DOHH2 (cell line): ENCODE results near the gene HENMT1.

Source experiments
- CTCF ChIP-seq: fragments of 200-600 bp; sonication (generic); IDR thresholded peaks from one replicate; pipeline ENCODE4 v1.5.1; 2014; ENCODE audit warnings: antibody characterized with exemption, mild to moderate bottlenecking, low read depth, low read length; ENCODE audit not compliant: poor library complexity, severe bottlenecking
- EZH2phosphoT487 ChIP-seq: fragments of 200-600 bp; sonication (generic); IDR thresholded peaks from 2 replicates; pipeline ENCODE4 v1.6.1; 2017; ENCODE audit warnings: borderline replicate concordance, mild to moderate bottlenecking, antibody characterized with exemption, low read length, moderate library complexity, mixed read lengths

GRCh38 chr1:108612496-108612895 is 48.4 kb downstream of the HENMT1 start:
- TF ChIP-seq CTCF (no peak), EZH2phosphoT487 (no peak)
